ENCODE data around the gene RBL1. TPM values are rescaled to one million over a fixed set of nuclear protein-coding genes. Genes with fewer than 3 reads are reported as not detected.
"Not testable (repeated sequence)": the region's sequence is repeated elsewhere in the genome, so short reads cannot be mapped to it uniquely, and the experiment has no call there.

RBL1 gene
- polyA plus RNA-seq, 1 experiment = 2.2 TPM

DNA sequence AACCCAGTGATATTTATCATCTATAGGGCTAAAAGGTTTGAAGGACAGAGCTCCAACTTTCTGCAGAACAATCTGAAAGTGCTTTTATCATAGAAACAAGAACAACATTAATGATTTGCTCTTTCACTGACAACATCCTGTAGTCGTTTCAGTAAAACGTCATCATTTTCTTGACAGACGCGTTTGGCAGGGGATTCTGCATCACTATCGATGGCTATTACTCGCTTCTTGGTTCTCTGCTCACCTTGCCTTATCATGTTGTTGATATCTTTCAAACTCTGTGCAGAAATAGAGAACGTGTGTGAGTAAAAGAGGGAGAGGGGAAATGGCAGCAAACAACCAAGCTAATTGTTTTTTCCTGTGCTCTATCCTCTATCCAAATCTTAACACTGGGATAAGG, 97.1 kb downstream of the RBL1 start:
- ChIA-PET CTCF (interaction anchor here (0.6 kb wide), 1 partner anchor 21 kb away, joined by 3 read pairs; no protein-coding TSS in a partner anchor), POLR2A (no interaction called here)
- Histone ChIP-seq H3K36me3 (ENCODE audit: control insufficient read depth, insufficient read depth, low read length) (no peaks in the 10 kb centered on the region), H3K4me3 (ENCODE audit: low read depth, low read length) (no peak overlapping the region), H3K27me3 (ENCODE audit: control insufficient read depth, insufficient read depth, low read length) (no peaks in the 10 kb centered on the region)
- no peak for TF ChIP-seq CTCF (IDR thresholded peaks at IDR 0.05; ENCODE audit: insufficient read depth, low read depth, low read length)
- DNase-seq (ENCODE audit: low read depth) = no peak

DNA sequence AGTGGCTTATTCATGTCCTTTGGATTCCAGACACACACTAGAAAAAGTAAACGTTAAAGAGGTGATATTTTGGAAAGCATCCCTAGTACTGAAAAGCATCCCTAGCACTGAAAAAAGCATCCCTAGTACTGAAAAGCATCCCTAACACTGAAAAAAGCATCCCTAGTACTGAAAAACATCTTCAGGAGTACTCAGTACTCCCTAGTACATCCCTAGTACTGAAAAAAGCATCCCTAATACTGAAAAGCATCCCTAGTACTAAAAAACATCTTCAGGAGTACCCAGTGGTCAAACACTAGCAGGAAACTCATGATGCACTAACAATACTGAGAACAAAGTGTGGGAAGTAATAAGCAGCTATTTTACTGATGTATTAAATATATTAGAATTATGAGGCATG, 98.7 kb downstream of the RBL1 start:
- Histone ChIP-seq H3K4me3 (ENCODE audit: low read depth, low read length) (no peak overlapping the region), H3K36me3 (ENCODE audit: control insufficient read depth, insufficient read depth, low read length) (no peaks in the 10 kb centered on the region), H3K27me3 (ENCODE audit: control insufficient read depth, insufficient read depth, low read length) (no peaks in the 10 kb centered on the region)
- ChIA-PET CTCF (no interaction called here), POLR2A (no interaction called here)
- no peak for TF ChIP-seq CTCF (IDR thresholded peaks at IDR 0.05; ENCODE audit: insufficient read depth, low read depth, low read length)
- no peak for DNase-seq (ENCODE audit: low read depth)

GRCh38 chr20:36994221-36994620, 101.6 kb downstream of the RBL1 start:
- H3K27me3 ChIP-seq (ENCODE audit: control insufficient read depth, insufficient read depth, low read length); POLR2A ChIA-PET; H3K4me3 ChIP-seq (ENCODE audit: low read depth, low read length); DNase-seq (ENCODE audit: low read depth); H3K36me3 ChIP-seq (ENCODE audit: control insufficient read depth, insufficient read depth, low read length); CTCF ChIA-PET: not testable (repeated sequence)

DNA sequence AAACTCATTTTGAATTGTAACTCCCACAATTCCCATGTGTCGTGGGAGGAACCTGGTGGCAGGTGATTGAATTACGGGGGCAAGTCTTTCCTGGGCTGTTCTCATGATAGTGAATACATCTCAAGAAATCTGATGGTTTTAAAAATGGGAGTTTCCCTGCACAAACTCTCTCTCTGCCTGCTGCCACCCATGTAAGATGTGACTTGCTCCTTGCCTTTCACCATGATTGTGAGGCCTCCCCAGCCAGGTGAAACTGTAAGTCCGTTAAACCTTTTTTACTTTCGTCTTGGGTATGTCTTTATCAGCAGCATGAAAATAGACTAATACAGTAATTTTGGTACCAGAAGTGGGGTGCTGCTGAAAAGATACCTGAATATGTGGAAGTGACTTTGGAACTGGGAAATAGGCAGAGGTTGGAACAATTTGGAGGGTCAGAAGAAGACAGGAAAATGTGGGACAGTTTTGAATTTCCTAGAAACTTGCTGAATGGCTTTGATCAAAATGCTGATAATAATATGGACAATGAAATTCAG, 102.9 kb downstream of the RBL1 start:
- POLR2A ChIA-PET = no interaction called here

DNA sequence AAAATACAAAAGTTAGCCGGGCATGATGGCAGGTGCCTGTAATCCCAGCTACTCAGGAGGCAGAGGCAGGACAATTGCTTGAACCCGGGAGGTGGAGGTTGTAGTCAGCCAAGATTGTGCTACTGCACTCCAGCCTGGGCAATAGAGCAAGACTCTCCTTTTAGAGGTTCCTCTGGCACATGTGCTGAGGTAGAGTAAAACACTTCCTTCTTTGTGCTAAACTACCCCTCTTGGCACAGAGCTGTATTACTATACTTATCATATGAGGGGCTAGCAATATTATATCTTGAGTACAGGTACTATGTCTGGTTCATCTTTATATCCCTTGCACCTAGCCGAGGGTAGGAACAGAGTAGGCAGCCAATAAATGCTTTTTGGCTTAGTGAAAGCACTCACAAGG, 104.1 kb downstream of the RBL1 start:
- TF ChIP-seq CTCF (IDR thresholded peaks at IDR 0.05; ENCODE audit: insufficient read depth, low read depth, low read length) = no peak
- DNase-seq (ENCODE audit: low read depth) = no peak
- CTCF ChIA-PET = no interaction called here
- Histone ChIP-seq H3K36me3 (ENCODE audit: control insufficient read depth, insufficient read depth, low read length) (no peaks in the 10 kb centered on the region), H3K27me3 (ENCODE audit: control insufficient read depth, insufficient read depth, low read length) (no peaks in the 10 kb centered on the region), H3K4me3 (ENCODE audit: low read depth, low read length) (no peak overlapping the region)
- POLR2A ChIA-PET = no interaction called here

More for the DNA sequence above, 102.9 kb downstream of the RBL1 start:
- CTCF ChIA-PET = interaction anchor here (1.0 kb wide), 1 partner anchor 14 kb away, joined by 3 read pairs; no protein-coding TSS in a partner anchor
- Histone ChIP-seq H3K36me3 (ENCODE audit: control insufficient read depth, insufficient read depth, low read length) (no peaks in the 10 kb centered on the region), H3K27me3 (ENCODE audit: control insufficient read depth, insufficient read depth, low read length) (no peaks in the 10 kb centered on the region), H3K4me3 (ENCODE audit: low read depth, low read length) (no peak overlapping the region)
- no peak for TF ChIP-seq CTCF (IDR thresholded peaks at IDR 0.05; ENCODE audit: insufficient read depth, low read depth, low read length)
- DNase-seq (ENCODE audit: low read depth) = no peak

GRCh38 chr20:36989797-36990196, 106.0 kb downstream of the RBL1 start:
- DNase-seq (ENCODE audit: low read depth) = no peak
- no peaks in the 10 kb centered on the region for H3K36me3 ChIP-seq (ENCODE audit: control insufficient read depth, insufficient read depth, low read length)
- CTCF ChIA-PET = no interaction called here
- no peak overlapping the region for H3K4me3 ChIP-seq (ENCODE audit: low read depth, low read length)
- H3K27me3 ChIP-seq (ENCODE audit: control insufficient read depth, insufficient read depth, low read length) = no peaks in the 10 kb centered on the region
- TF ChIP-seq CTCF (IDR thresholded peaks at IDR 0.05; ENCODE audit: insufficient read depth, low read depth, low read length) = no peak
- POLR2A ChIA-PET = no interaction called here
